Fibroblast of mammary gland (primary cell): ENCODE measurements around the gene ZNF540.

ENCODE experiments used
- DNase-seq: peaks from one replicate; pipeline ENCODE4 v3.0.0-alpha.2; 2010; ENCODE audit warnings: low read depth
- H3K4me3 ChIP-seq: 2 replicates; pipeline ENCODE4 v1.5.1; 2011; ENCODE audit warnings: low read depth, mild to moderate bottlenecking, low read length, moderate library complexity; ENCODE audit not compliant: control insufficient read depth
- CTCF ChIP-seq: conservative IDR thresholded peaks from 2 replicates; pipeline ENCODE4 v1.5.1; 2011; ENCODE audit warnings: low read depth, low read length, inconsistent platforms; ENCODE audit not compliant: control insufficient read depth, insufficient read depth

ZNF540 gene

DNA sequence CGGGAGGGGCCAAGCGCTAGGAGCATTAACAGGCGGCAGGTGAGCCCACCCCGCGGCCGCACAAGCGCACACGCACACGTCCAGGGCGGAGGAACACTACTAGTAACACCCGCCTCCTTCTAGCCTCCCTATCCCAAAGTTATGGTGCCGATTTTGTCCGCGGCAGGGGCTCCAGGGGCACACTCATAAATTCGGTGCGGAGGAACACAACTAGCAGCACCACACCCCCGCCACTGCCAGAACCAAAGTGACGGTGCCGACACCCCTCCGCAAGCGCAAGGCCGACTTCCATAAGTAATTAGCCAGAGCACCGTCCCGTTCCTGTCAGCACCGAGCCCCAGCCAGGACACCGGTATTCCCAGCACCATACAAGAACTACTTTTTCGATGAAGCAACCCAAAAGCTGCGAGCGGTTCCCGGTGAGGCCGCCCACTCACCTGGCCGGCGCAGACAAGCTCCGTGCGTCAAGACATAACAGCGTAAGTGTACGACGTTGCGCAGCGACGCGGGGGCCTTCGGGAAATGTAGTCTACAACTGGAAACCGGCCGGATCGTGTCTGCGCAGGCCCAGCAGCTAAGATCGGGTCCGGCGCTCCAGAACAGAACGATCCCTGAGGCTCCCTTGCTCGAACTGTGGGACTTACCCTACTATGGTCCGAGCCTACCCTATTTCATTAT is at the start of gene ZNF540, which contains the start of gene ZNF571:
Gene ZNF540 (plus strand): TSS at position 573 of the 678 bp plus-strand sequence. CDS start 3,572 bp downstream, outside the sequence.
Gene ZNF571 (minus strand): TSS at position 489 of the 678 bp plus-strand sequence. CDS start 8,116 bp downstream, outside the sequence.
- peak; percentile 93 for DNase-seq
- peak within 1 kb of the TSS; percentile 87 for H3K4me3 ChIP-seq
- TF ChIP-seq CTCF: no peak

DNA sequence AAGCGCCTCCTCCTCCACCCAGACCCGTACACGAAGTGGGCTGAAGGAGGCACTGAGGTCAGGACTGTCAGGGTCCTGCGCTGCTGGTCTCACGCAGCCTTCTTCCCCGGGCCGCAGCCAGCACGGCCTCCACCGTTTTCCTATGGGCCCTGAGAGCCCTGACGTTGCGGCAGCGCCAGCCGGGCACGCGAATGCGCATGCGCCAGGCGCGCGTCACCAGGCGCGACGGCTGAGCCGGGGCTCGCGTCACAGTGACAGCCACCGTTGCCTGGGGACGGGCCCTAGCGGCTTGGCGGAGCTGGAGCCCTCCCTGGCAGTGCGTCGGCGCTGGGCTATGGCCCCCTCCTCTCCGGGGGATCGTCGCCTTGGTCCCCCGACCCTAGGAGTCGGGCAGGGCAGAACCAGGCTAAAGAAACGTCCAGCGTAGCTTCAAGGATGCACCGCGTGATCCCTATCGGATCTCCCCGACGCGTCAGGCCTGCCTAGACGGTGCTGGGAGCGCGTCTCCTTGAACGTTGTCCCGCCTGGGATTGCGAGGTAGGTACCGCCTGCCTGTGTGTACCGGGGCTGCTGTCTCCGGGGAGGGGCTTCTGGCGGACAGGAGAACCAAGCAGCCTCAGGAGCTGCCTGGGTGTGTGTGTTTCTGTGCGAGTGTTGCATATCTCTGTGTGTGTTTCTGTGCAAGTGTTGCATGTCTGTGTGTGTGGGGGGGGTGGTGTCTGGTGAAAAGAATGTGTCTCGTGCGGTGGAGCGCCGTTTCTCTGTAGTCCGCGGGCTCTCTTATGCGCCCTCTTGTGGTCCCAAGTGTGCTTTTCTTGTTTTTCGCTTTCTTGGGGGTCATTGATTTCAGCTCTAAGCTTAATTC is 43.3 kb upstream of the ZNF540 start:
- peak overlapping the region; percentile 68 for H3K4me3 ChIP-seq
- TF ChIP-seq CTCF: peak; percentile 61
- peak; percentile 72 for DNase-seq

DNA sequence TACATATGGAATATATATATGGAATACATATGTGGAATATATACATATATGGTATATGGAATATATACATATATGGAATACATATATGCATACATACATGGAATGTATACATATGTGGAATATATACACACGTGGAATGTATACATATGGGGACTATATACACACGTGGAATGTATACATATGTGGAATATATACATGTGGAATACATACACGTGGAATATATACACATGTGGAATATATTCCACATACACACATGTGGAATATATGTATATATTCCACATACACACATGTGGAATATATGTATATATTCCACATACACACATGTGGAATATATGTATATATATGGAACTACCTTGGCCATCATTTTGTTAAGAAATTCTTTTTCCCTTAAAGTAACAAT is 31.2 kb upstream of the ZNF540 start:
- H3K4me3 ChIP-seq: no peak overlapping the region
- TF ChIP-seq CTCF: no peak
- DNase-seq: no peak

- no peak for TF ChIP-seq CTCF
- no peak for DNase-seq
- H3K4me3 ChIP-seq: no peak overlapping the region
Measured at GRCh38 chr19:37564624-37565369, 29.9 kb upstream of the ZNF540 start.

GRCh38 chr19:37565370-37565669 is 29.4 kb upstream of the ZNF540 start:
- no peak for DNase-seq
- H3K4me3 ChIP-seq: no peak overlapping the region
- TF ChIP-seq CTCF: no peak

- no peak for TF ChIP-seq CTCF
- no peak overlapping the region for H3K4me3 ChIP-seq
- peak; percentile 68 for DNase-seq
Measured at GRCh38 chr19:37572203-37572602, 22.5 kb upstream of the ZNF540 start.
